ENCODE results near the gene GRM8.
A peak's percentile ranks its signal among the peaks of the same experiment; 100 is the strongest.

Gene GRM8

GRCh38 chr7:127230192-127230925 lies 22.4 kb downstream of the GRM8 start:
- no peak for DNase-seq (ENCODE audit: low spot score)

GRCh38 chr7:127226685-127227374 lies 25.9 kb downstream of the GRM8 start:
- DNase-seq (ENCODE audit: low spot score) = no peak

- no peak for DNase-seq (ENCODE audit: low spot score)
Measured at GRCh38 chr7:127221731-127222130, 31.0 kb downstream of the GRM8 start.

GRCh38 chr7:127214956-127215718 lies 37.6 kb downstream of the GRM8 start:
- DNase-seq (ENCODE audit: low spot score) = no peak

- DNase-seq (ENCODE audit: low spot score) = no peak
Measured at GRCh38 chr7:127209886-127210285, 42.9 kb downstream of the GRM8 start.

GRCh38 chr7:127208860-127209259 lies 43.9 kb downstream of the GRM8 start:
- DNase-seq (ENCODE audit: low spot score) = no peak

- DNase-seq (ENCODE audit: low spot score) = no peak
Measured at GRCh38 chr7:127208351-127208750, 44.4 kb downstream of the GRM8 start.

- no peak for DNase-seq (ENCODE audit: low spot score)
Measured at GRCh38 chr7:127207806-127208205, 44.9 kb downstream of the GRM8 start.

GRCh38 chr7:127207230-127207629 lies 45.5 kb downstream of the GRM8 start:
- DNase-seq (ENCODE audit: low spot score) = no peak

- no peak for DNase-seq (ENCODE audit: low spot score)
Measured at GRCh38 chr7:127194571-127194970, 58.2 kb downstream of the GRM8 start.

GRCh38 chr7:127189886-127190285 lies 62.9 kb downstream of the GRM8 start:
- peak; percentile 38 for DNase-seq (ENCODE audit: low spot score)

GRCh38 chr7:127189074-127189473 lies 63.7 kb downstream of the GRM8 start:
- peak; percentile 60 for DNase-seq (ENCODE audit: low spot score)

- no peak for DNase-seq (ENCODE audit: low spot score)
Measured at GRCh38 chr7:127187740-127188139, 65.0 kb downstream of the GRM8 start.

GRCh38 chr7:127186686-127187085 lies 66.1 kb downstream of the GRM8 start:
- DNase-seq (ENCODE audit: low spot score) = no peak

- DNase-seq (ENCODE audit: low spot score) = no peak
Measured at GRCh38 chr7:127177156-127177555, 75.6 kb downstream of the GRM8 start.

- DNase-seq (ENCODE audit: low spot score) = no peak
Measured at GRCh38 chr7:127162366-127162765, 90.4 kb downstream of the GRM8 start.

GRCh38 chr7:127158659-127159058 lies 94.1 kb downstream of the GRM8 start:
- no peak for DNase-seq (ENCODE audit: low spot score)

GRCh38 chr7:127154958-127155357 lies 97.8 kb downstream of the GRM8 start:
- DNase-seq (ENCODE audit: low spot score) = no peak

- DNase-seq (ENCODE audit: low spot score) = no peak
Measured at GRCh38 chr7:127154101-127154500, 98.6 kb downstream of the GRM8 start.

GRCh38 chr7:127153315-127153714 lies 99.4 kb downstream of the GRM8 start:
- no peak for DNase-seq (ENCODE audit: low spot score)

- no peak for DNase-seq (ENCODE audit: low spot score)
Measured at GRCh38 chr7:127152423-127152822, 100.3 kb downstream of the GRM8 start.

GRCh38 chr7:127151379-127151778 lies 101.4 kb downstream of the GRM8 start:
- no peak for DNase-seq (ENCODE audit: low spot score)

GRCh38 chr7:127150543-127150942 lies 102.2 kb downstream of the GRM8 start:
- no peak for DNase-seq (ENCODE audit: low spot score)

Measured in pons (tissue), 1 donor.